ENCODE data around the gene PEX14.

Gene PEX14

GRCh38 chr1:10516925-10517676 lies 42.4 kb downstream of the PEX14 start:
- no peak for DNase-seq (ENCODE audit: low read depth, low spot score)

- DNase-seq (ENCODE audit: low read depth, low spot score): no peak
These were observed 42.9 kb downstream of the PEX14 start for GRCh38 chr1:10517677-10517982.

- DNase-seq (ENCODE audit: low read depth, low spot score): no peak
These were observed 44.3 kb downstream of the PEX14 start for GRCh38 chr1:10519016-10519417.

DNA sequence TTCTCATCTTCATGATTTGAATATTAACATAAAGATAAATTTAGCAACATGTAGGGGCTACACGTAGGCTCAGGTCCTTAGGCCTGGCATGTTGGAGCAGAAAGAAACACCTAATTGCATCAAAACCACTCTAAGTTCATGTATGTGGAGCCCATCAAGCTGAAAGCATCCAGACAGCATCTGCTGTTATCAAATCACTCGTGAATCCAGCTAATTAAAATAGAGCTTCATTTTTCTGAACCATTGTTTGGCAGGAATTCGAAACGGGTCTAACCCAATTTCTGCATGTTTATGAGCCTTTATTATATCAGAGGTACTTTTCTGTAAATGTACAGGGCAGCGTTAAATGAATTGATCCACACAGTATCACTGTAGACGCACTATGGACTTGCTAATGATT lies 45.7 kb downstream of the PEX14 start:
- DNase-seq (ENCODE audit: low read depth, low spot score): no peak

- no peak for DNase-seq (ENCODE audit: low read depth, low spot score)
These were observed 46.2 kb downstream of the PEX14 start for GRCh38 chr1:10520952-10521351.

DNA sequence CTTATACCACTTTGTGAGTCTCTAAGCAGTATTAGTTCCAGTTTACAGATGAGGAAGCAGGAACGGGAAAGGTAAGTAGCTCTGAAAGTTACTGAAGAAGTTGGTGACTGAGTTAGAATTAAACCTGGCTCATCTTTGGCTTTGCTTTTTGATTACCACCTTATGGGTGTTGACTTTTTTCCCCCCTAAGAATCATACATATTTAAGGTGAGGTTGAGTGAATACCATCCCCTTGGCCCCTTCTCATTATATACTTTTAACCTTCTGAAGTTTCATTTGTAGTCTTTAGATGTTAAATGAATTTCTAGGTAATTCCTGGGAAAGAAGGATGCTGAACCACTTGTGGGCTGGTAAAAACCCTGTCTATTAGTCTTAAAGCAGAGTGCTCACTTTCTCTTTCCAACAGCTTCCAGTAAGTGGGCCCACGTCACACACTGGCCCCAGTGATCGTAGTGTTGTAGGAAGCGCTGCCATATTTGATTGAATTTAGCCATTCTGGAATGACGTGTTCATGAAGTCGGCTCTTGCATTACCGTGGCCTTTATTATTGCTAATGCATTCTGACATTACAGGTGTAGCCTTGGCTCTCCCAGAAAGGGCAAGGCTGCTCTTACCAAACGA lies 46.9 kb downstream of the PEX14 start:
- DNase-seq (ENCODE audit: low read depth, low spot score): no peak

DNA sequence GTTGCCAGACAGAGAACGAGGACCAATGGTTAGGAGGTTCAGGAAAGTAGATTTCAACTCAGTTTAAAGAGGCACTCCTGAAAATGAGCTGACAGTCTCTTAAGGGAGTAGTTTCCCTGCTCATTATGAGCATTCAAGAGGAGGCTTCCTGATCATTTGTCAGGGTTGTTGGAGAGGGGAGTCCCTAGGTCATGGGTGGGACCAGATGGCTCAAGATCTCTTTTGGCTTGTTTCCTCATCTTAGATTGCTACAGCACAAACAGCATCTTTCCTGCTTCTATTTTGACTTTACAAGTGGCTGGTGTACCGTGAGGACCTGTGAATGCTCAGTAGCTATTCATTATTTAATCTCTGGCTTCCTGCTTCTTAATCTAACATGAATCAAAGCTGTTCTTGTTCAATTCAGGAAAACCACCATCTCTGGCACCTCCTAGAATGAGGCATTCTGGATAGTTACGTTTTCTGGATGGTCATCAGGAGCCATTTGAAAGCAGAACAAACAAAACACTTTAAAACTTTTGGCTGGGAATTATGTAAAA lies 47.6 kb downstream of the PEX14 start:
- DNase-seq (ENCODE audit: low read depth, low spot score): no peak

DNA sequence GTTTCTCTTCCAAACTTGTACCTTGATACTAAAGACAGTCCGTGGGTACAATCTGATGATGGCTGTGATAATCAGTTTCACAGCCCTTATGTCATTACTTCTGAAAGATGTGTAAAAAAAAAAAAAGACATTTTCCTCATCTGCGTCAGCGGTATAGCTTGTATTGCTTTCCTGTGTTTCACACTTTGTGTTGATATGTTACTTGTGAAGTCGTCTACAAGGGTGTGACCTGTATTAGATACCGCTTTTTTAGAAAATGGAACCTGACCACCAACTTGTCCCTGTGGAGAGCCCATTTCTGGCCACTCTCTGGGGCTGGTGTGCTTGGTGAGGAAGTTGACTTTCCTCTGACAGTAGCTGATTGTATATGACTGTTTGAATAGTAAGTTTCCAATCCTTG lies 50.5 kb downstream of the PEX14 start:
- DNase-seq (ENCODE audit: low read depth, low spot score): no peak

DNA sequence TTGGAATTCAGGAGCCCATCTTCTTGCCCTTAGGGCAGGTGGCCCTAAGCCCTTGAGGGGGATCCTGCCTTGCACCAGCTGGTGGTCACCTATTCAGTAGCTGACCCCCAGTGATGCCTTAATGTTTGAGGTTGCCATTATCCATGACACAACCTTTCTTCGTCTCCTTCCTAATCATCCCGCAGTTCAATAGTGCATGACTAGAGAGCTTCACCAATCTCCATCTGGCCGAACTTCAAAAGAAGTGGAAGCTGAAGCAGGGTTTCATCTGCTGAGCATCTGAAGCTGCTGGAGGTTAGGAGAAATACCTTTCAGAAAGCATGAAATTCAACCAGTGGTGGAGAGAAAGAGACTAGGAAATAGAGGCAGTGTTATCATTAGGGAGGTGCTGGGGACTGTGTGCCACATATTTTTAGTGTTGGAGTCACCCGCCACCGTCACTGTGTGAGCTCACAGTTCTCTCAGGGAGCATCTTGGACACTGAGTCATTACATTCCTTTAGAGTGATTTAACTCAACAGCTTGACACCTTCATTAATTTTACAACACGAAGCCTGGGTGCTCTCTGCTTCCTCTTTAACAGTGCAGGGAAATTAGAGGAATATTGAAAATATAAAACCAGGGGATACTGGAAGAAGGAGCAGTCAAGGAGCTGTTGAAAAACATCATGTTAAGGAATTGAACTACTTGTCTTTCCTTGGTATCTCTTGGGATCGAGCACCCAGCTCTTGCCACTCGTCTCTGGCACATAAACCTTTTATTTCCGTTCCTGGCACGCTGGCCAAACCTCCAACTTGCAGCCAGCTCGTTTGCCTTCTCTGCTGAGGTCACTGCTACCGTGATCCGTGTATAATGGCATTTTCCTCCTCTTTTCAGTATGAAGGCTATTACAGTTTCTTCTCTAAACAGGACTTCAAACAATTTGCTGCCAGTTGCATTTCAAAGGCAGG lies 53.6 kb downstream of the PEX14 start:
- DNase-seq (ENCODE audit: low read depth, low spot score): no peak

DNA sequence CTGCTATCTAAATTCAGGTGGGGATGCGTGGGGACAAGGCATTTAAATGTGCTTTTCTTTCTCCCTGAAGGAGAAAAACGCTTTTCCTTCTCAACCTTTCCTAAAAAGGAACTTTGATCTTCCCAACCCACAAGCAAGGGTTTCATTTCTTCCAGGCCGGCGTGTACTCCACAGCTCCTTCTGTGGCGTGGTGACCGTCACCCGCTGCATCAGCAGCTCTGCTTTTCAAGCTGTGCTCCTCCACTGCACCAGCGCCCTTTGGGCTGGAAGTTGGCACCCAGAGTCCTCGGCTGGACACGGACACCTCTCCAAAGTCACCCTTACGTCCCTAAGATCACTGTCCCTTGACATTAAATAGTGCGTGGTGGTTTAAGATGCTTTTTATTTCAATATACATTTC lies 54.3 kb downstream of the PEX14 start:
- DNase-seq (ENCODE audit: low read depth, low spot score): no peak

DNA sequence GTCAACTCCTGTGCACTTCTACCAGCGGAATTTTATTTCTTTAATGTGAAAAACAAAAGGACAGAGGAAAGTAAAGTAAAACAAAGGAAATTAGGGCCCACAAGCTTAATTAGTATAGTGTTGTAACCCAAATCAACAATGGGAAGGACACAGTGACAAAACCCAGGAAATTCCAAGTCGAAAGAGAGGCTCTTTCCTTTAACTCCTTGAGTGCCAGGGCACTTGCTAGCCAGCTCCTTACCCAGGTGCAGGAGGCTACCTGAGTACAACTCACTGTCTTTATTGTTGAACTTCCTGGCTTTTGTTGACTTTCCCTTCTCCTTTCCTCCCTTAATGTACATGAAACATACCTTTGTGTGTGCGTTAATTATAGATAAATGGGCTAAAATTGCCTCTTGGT lies 55.0 kb downstream of the PEX14 start:
- no peak for DNase-seq (ENCODE audit: low read depth, low spot score)

GRCh38 chr1:10530281-10530740 lies 55.6 kb downstream of the PEX14 start:
- no peak for DNase-seq (ENCODE audit: low read depth, low spot score)

GRCh38 chr1:10530756-10531495 lies 56.2 kb downstream of the PEX14 start:
- DNase-seq (ENCODE audit: low read depth, low spot score): no peak

GRCh38 chr1:10532362-10532761 lies 57.6 kb downstream of the PEX14 start:
- no peak for DNase-seq (ENCODE audit: low read depth, low spot score)

GRCh38 chr1:10534519-10534918 lies 59.8 kb downstream of the PEX14 start:
- no peak for DNase-seq (ENCODE audit: low read depth, low spot score)

GRCh38 chr1:10536133-10536770 lies 61.5 kb downstream of the PEX14 start:
- DNase-seq (ENCODE audit: low read depth, low spot score): no peak

GRCh38 chr1:10537082-10537766 lies 62.5 kb downstream of the PEX14 start:
- DNase-seq (ENCODE audit: low read depth, low spot score): no peak

GRCh38 chr1:10538646-10539355 lies 64.1 kb downstream of the PEX14 start:
- DNase-seq (ENCODE audit: low read depth, low spot score): no peak

DNA sequence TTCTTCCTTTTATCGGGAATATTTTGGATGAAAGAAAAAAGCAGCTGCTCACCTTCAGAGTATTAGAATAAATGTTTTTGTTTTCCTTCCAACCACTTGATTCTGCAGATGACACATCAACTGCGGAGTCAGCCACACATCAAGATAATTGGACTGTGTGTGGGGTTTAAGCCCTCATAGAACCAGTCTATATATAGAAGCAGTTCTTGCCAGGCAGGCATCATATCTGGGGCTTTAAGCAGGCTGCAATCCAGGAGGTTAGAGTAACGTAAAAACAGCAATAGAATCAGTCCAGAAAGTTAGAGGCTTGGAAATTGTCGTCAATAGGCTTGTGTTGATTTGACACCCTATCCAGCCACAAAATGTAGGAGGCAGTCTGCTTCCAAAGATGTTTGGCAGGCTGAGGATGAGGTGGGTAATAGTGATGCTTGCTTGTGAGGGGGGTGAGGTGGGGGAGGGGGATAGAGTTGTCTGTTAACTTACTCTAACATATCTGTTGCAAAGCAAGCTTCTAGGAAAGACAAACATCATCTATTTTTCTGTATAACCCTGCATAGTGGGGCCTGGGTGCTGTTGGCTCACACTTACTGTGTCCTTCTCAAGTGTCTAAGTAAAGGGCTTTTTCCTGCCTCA lies 64.8 kb downstream of the PEX14 start:
- no peak for DNase-seq (ENCODE audit: low read depth, low spot score)

Measured in activated naive CD8-positive, alpha-beta T cell treated with anti-CD3 and anti-CD28 coated beads, Interleukin-2, amount 50 U/mL, for 16 hours (primary cell).